Kidney (tissue), 14 donors: ENCODE results near the gene PLEKHD1. TPM values are rescaled to one million over a fixed set of nuclear protein-coding genes. Genes with fewer than 3 reads are reported as not detected.

Source experiments
- DNase-seq, 5 donors: peaks; one replicate each; pipeline ENCODE4 v3.0.0-alpha.2; 2013 to 2020
- FAIRE-seq: peaks from 2 replicates; lab custom pipeline; 2012; peaks lifted over from hg19 to GRCh38; lab: Jason Lieb, UNC
- H3K27ac ChIP-seq, 2 donors: one replicate each; pipeline ENCODE4 v1.7.0; 2013; ENCODE audit warnings: low read depth in 2 of 2, low read length in 2 of 2, inconsistent platforms in 1 of 2
- H3K27me3 ChIP-seq: one replicate; pipeline ENCODE4 v1.7.1; 2013; ENCODE audit warnings: low read length, inconsistent platforms; ENCODE audit not compliant: control insufficient read depth, insufficient read depth
- H3K36me3 ChIP-seq, 3 donors: one replicate each; pipeline versions ENCODE4 v1.7.0 to v1.7.1; 2013; ENCODE audit warnings: low read length in 3 of 3, control low read depth in 1 of 3, inconsistent platforms in 1 of 3; ENCODE audit not compliant: insufficient read depth in 3 of 3, control insufficient read depth in 2 of 3
- H3K4me1 ChIP-seq, 3 donors: one replicate each; pipeline versions ENCODE4 v1.7.0 to v1.7.1; 2013; ENCODE audit warnings: low read length in 3 of 3, inconsistent platforms in 1 of 3, low read depth in 1 of 3; ENCODE audit not compliant: control insufficient read depth in 2 of 3, insufficient read depth in 2 of 3
- H3K4me3 ChIP-seq, 3 donors: one replicate each; pipeline versions ENCODE4 v1.7.0 to v1.8.1; 2013; ENCODE audit warnings: low read length in 3 of 3, control low read depth in 1 of 3, inconsistent platforms in 1 of 3
- H3K9ac ChIP-seq, 3 donors: one replicate each; pipeline versions ENCODE4 v1.7.0 to v1.7.1; 2013; ENCODE audit warnings: low read length in 3 of 3, control low read depth in 1 of 3, inconsistent platforms in 1 of 3
- H3K9me3 ChIP-seq, 3 donors: one replicate each; pipeline versions ENCODE4 v1.7.0 to v1.7.1; 2013; ENCODE audit warnings: low read length in 3 of 3, control low read depth in 1 of 3, inconsistent platforms in 1 of 3; ENCODE audit not compliant: control insufficient read depth in 2 of 3, insufficient read depth in 1 of 3
- intact Hi-C: fragments of 100-400 bp; cut with DNase I; formaldehyde crosslinking; loops from one replicate; pipeline ENCODE4 v1.11.1; 2022
- polyA plus RNA-seq: library from polyadenylated mRNA; stranded (reverse); fragments of 350-450 nt; fragmentation: Illumina TruSeq; extraction: RNeasy Lipid Tissue Mini Kit (QIAGEN cat#74804); gene quantifications from one replicate; pipeline ENCODE4 v1.2.3, GENCODE V29; 2014; ENCODE audit warnings: low read depth, low replicate concordance; ENCODE audit not compliant: insufficient read depth
- total RNA-seq: library from RNA; stranded (reverse); fragmentation: NEBNext Ultra II Directional; extraction: Animal tissue kit (Norgen Biotek cat#: 25700); gene quantifications from one replicate; pipeline ENCODE4 v1.2.1, GENCODE V29; 2021
- TF ChIP-seq, protein P1 (sequence below): IDR thresholded peaks from 3 replicates; pipeline ENCODE4 v1.5.1; 2012; ENCODE audit warnings: mild to moderate bottlenecking, moderate library complexity, borderline replicate concordance; ENCODE audit not compliant: insufficient read depth; ENCODE audit errors: extremely low read depth
- donor health status: control.
- donor health status: control.
- donor health status: control.
- donor health status: control.
- donor health status: control.
- donor health status: DM: yes; HTN: yes; CAD: no.
- donor health status: Normal renal cell carcinoma (clear cell type).

Gene PLEKHD1
- total and polyA plus RNA-seq, 2 donors from 2014 or later = 0.25 to 3.4 TPM

GRCh38 chr14:69573205-69573830 lies 88.8 kb downstream of the PLEKHD1 start:
- H3K36me3 ChIP-seq = no peaks in the 10 kb centered on the region
- DNase-seq (peak in 2 of 5 donors; percentile 58 to 78), FAIRE-seq (no peak)
- H3K4me1 ChIP-seq = peaks cover 0 to 21% (median 0%) of the 10 kb centered on the region in 3 donors
- H3K27me3 ChIP-seq = peaks cover 28% of the 10 kb centered on the region
- H3K9ac ChIP-seq = no peak overlapping the region
- H3K9me3 ChIP-seq = no peaks in the 10 kb centered on the region
- H3K27ac ChIP-seq = no peak overlapping the region
- intact Hi-C loops = no loop called here
- TF ChIP-seq, protein P1, sequence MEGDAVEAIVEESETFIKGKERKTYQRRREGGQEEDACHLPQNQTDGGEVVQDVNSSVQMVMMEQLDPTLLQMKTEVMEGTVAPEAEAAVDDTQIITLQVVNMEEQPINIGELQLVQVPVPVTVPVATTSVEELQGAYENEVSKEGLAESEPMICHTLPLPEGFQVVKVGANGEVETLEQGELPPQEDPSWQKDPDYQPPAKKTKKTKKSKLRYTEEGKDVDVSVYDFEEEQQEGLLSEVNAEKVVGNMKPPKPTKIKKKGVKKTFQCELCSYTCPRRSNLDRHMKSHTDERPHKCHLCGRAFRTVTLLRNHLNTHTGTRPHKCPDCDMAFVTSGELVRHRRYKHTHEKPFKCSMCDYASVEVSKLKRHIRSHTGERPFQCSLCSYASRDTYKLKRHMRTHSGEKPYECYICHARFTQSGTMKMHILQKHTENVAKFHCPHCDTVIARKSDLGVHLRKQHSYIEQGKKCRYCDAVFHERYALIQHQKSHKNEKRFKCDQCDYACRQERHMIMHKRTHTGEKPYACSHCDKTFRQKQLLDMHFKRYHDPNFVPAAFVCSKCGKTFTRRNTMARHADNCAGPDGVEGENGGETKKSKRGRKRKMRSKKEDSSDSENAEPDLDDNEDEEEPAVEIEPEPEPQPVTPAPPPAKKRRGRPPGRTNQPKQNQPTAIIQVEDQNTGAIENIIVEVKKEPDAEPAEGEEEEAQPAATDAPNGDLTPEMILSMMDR = no peak
- H3K4me3 ChIP-seq = no peak overlapping the region

DNA sequence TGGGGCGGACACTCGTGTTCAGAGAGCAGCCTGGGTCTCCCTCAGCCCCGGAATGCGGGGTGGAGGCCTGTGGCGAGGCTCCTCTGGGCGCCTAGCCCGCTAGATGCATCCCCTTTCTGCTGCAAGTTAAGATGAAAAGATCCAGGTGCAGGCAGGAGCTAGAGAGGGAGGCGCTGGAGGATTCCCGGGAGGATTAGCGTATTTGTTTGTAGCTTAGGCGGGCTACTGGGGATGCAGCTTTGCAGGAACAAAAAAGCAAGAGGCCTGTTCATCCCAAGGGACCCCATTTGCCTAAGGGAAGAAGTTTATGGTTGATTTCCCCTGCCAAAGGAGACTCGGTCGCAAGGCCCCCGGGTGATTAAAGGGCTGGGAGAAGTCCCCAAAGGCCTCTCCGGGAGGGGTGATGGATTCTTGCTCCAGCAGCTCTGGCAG lies 89.3 kb downstream of the PLEKHD1 start:
- FAIRE-seq (no peak), DNase-seq (peak in 3 of 5 donors; percentile 22 to 69 (median 50))
- intact Hi-C loops = no loop called here
- Histone ChIP-seq H3K27me3 (peaks cover 28% of the 10 kb centered on the region), H3K9ac (no peak overlapping the region), H3K4me3 (no peak overlapping the region), H3K9me3 (no peaks in the 10 kb centered on the region), H3K36me3 (no peaks in the 10 kb centered on the region), H3K27ac (no peak overlapping the region), H3K4me1 (peaks cover 0 to 21% (median 0%) of the 10 kb centered on the region in 3 donors)
- TF ChIP-seq, protein P1 = no peak

- Histone ChIP-seq H3K4me3 (peak within 1 kb of the TSS in 1 of 3 donors; percentile 26), H3K27me3 (peaks cover 24% of the 10 kb centered on the region), H3K4me1 (peaks cover 0 to 21% (median 0%) of the 10 kb centered on the region in 3 donors), H3K9me3 (no peaks in the 10 kb centered on the region), H3K36me3 (no peaks in the 10 kb centered on the region), H3K9ac (no peak within 1 kb of the TSS), H3K27ac (no peak within 1 kb of the TSS)
- intact Hi-C loops = no loop called here
- FAIRE-seq = no peak
- TF ChIP-seq, protein P1 = peak; percentile 74
- DNase-seq = peak; percentile 77 to 82 (median 77)
These were observed 89.9 kb downstream of the PLEKHD1 start, which contains the start of gene CCDC177 for GRCh38 chr14:69574263-69574953. CCDC177 (minus strand) TSS chr14:69574871; CDS start chr14:69573622, 1,249 bp downstream.
